Measurements from ENCODE around the gene CCDC152. TPM values are rescaled to one million over a fixed set of nuclear protein-coding genes. Genes with fewer than 3 reads are reported as not detected.
"Not testable (repeated sequence)": the region's sequence is repeated elsewhere in the genome, so short reads cannot be mapped to it uniquely, and the experiment has no call there.

The CCDC152 gene
- total RNA-seq, 4 donors from 2014 or later = 0.07 to 0.29 (median 0.25) TPM; not detected in 1

GRCh38 chr5:42840842-42841567, 84.4 kb downstream of the CCDC152 start:
- H3K4me3 ChIP-seq (ENCODE audit: low read depth, poor library complexity, severe bottlenecking) = no peak overlapping the region
- 53 to 57% methylated on average over 5 of the region's 5 CpGs for WGBS, 2 donors
- intact Hi-C loops (cut with DNase I; ENCODE audit: low total_unique reads) = no loop called here
- DNase-seq (ENCODE audit: low spot score in 2 of 2) = peak in 1 of 2 donors; percentile 21
- TF ChIP-seq POLR2A (IDR thresholded peaks at IDR 0.05) (no peak), CTCF (IDR thresholded peaks at IDR 0.05) (no peak)

DNA sequence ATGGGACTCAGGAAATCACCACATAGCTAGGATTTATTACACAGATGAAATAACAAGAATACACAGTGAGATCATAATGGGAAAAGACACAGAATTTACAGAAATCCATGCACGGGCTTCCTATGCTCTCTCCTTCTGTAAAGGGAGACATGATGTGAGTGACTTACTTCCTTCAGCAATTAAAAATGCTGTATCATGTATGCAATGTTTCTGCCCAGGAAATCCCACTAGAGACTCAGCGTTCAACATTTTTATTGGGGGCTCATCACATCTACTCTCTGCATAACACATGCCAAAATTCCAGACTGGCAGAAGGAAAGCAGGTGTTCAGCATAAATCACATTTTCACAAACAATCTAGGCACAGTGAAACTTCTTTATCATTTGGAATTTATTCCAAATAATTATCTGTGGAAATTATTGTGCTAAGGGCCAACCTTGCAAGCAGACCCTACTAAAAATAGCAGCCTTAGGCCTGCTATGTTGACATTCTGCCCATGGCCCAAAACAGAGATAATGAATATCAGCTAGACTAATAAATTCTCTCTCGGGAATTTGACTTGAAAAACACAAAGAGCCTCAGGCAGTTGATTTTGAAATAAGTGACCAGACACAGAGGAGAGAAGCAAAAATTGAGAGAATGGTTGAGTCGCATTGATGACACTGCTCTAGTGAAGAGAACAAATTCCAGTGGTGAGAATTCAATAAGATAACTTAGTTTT, 86.5 kb downstream of the CCDC152 start:
- H3K4me3 ChIP-seq (ENCODE audit: low read depth, poor library complexity, severe bottlenecking) = no peak overlapping the region
- DNase-seq (ENCODE audit: low spot score in 2 of 2) = peak in 1 of 2 donors; percentile 28
- TF ChIP-seq POLR2A (IDR thresholded peaks at IDR 0.05) = no peak
- TF ChIP-seq CTCF (IDR thresholded peaks at IDR 0.05) = no peak
- intact Hi-C loops (cut with DNase I; ENCODE audit: low total_unique reads) = no loop called here
- WGBS, 2 donors = 39 to 42% methylated on average over 4 of the region's 4 CpGs

GRCh38 chr5:42843675-42844292, 87.2 kb downstream of the CCDC152 start:
- no peak for DNase-seq (ENCODE audit: low spot score in 2 of 2)
- WGBS, 2 donors = 82 to 89% methylated on average over 3 of the region's 3 CpGs
- intact Hi-C loops (cut with DNase I; ENCODE audit: low total_unique reads) = no loop called here
- H3K4me3 ChIP-seq (ENCODE audit: low read depth, poor library complexity, severe bottlenecking) = no peak overlapping the region
- no peak for TF ChIP-seq CTCF (IDR thresholded peaks at IDR 0.05)
- no peak for TF ChIP-seq POLR2A (IDR thresholded peaks at IDR 0.05)

DNA sequence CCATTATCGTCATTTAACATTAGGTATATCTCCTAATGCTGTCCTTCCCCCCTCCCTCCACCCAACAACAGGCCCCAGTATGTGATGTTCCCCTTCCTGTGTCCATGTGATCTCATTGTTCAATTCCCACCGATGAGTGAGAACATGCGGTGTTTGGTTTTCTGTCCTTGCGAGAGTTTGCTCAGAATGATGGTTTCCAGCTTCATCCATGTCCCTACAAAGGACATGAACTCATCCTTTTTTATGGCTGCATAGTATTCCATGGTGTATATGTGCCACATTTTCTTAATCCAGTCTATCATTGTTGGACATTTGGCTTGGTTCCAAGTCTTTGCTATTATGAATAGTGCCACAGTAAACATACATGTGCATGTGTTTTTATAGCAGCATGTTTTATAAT, 87.8 kb downstream of the CCDC152 start:
- DNase-seq (ENCODE audit: low spot score in 2 of 2); intact Hi-C loops (cut with DNase I; ENCODE audit: low total_unique reads); H3K4me3 ChIP-seq (ENCODE audit: low read depth, poor library complexity, severe bottlenecking): not testable (repeated sequence)
- 89 to 99% methylated on average over 4 of the region's 4 CpGs for WGBS, 2 donors

- TF ChIP-seq POLR2A (IDR thresholded peaks at IDR 0.05) (no peak), CTCF (IDR thresholded peaks at IDR 0.05) (no peak)
- 96 to 97% methylated on average over 2 of the region's 2 CpGs for WGBS, 2 donors
These were observed 91.9 kb downstream of the CCDC152 start for GRCh38 chr5:42848545-42848944.

DNA sequence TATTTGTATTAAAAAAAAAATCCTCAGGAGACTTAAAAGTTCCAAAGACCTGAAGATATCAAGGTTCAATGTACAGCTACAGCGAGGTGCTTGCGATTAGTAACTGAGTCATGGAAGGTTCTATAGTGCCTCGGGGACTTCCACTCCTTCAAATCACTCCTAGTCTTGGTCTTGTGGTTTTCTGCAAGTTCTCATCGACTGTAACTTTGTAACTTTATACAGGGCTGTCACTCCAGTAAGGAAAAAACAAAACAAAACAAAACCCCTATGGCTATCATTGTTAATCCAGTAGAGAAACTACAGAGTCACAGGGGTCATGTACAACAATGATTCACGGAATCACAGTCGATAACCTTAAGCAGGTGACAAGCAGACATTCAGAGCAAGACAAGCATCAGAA, 94.9 kb downstream of the CCDC152 start:
- DNase-seq (ENCODE audit: low spot score in 2 of 2) = no peak
- 85 to 88% methylated on average over 6 of the region's 6 CpGs for WGBS, 2 donors
- H3K4me3 ChIP-seq (ENCODE audit: low read depth, poor library complexity, severe bottlenecking) = no peak overlapping the region
- no peak for TF ChIP-seq CTCF (IDR thresholded peaks at IDR 0.05)
- no peak for TF ChIP-seq POLR2A (IDR thresholded peaks at IDR 0.05)
- intact Hi-C loops (cut with DNase I; ENCODE audit: low total_unique reads) = no loop called here

More at GRCh38 chr5:42848545-42848944, 91.9 kb downstream of the CCDC152 start:
- intact Hi-C loops (cut with DNase I; ENCODE audit: low total_unique reads) = no loop called here
- no peak overlapping the region for H3K4me3 ChIP-seq (ENCODE audit: low read depth, poor library complexity, severe bottlenecking)
- no peak for DNase-seq (ENCODE audit: low spot score in 2 of 2)
